Activated naive CD4-positive, alpha-beta T cell treated with anti-CD3 and anti-CD28 coated beads, Interleukin-2, amount 10 ng/mL, durations not matched to agents 7 days and 5 days (primary cell): ENCODE data around the gene HPCAL1.

Source experiments
- CTCF ChIA-PET: fragments of 350-600 bp; sonication (Branson Sonifier 250); formaldehyde crosslinking; loops from one replicate; lab custom pipeline; 2021; ENCODE audit warnings: antibody characterized with exemption; lab: Charles Lee
- DNase-seq: peaks from one replicate; pipeline ENCODE4 v3.0.0-alpha.2; 2020
- H3K27ac Mint-ChIP-seq: one replicate; pipeline ENCODE4 v1.8.0; 2021; ENCODE audit warnings: mild to moderate bottlenecking, moderate library complexity, mixed read lengths
- H3K27me3 Mint-ChIP-seq: one replicate; pipeline ENCODE4 v1.8.0; 2021; ENCODE audit warnings: mild to moderate bottlenecking, mixed read lengths
- H3K36me3 Mint-ChIP-seq: one replicate; pipeline ENCODE4 v1.8.0; 2021; ENCODE audit warnings: mixed read lengths
- H3K4me1 Mint-ChIP-seq: one replicate; pipeline ENCODE4 v1.8.0; 2021; ENCODE audit warnings: mixed read lengths
- H3K4me3 Mint-ChIP-seq: one replicate; pipeline ENCODE4 v1.8.0; 2021; ENCODE audit warnings: mild to moderate bottlenecking, moderate library complexity, mixed read lengths
- H3K9me3 Mint-ChIP-seq: one replicate; pipeline ENCODE4 v1.8.0; 2021; ENCODE audit warnings: mixed read lengths

The HPCAL1 gene

DNA sequence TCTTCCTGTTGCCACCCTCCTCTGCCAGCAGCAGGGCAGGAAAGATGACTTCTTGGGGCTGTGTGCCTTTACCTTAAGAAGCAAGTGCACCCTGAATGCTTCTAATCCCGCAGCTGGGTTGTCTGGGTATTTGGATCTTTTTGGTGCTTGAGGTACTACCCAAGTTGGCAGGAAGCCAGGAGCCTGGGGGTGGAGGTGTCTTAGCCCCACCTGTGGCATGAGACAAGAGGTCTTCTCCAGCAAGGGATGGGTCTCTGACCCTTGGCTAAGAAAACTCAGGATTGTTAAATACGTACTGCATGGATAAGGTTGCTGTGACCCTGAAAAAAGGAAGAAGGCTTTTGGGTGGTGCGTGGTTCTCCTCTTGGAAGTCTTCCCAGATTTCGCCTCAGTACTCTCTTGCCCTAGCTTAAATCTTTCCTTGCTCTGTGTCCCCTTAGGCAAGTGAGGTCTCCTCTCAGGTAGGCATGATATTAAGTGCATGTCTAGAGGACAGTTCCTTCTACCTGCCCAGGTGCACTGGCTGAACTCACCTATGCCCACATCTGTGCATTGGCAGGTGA is 4.3 kb downstream of the HPCAL1 start:
- peaks cover 42% of the 10 kb centered on the region for H3K4me1 Mint-ChIP-seq
- H3K27ac Mint-ChIP-seq = no peak overlapping the region
- no peak for DNase-seq
- H3K36me3 Mint-ChIP-seq = peaks cover 22% of the 10 kb centered on the region
- H3K4me3 Mint-ChIP-seq = no peak overlapping the region
- no peaks in the 10 kb centered on the region for H3K27me3 Mint-ChIP-seq
- no peaks in the 10 kb centered on the region for H3K9me3 Mint-ChIP-seq
- CTCF ChIA-PET = interaction anchor here (0.9 to 7.0 kb wide), 4 partner anchors 9 to 175 kb away, joined by 3 to 72 read pairs (median 3); no protein-coding TSS in a partner anchor

GRCh38 chr2:10307561-10308156 is 5.0 kb downstream of the HPCAL1 start:
- Mint-ChIP-seq H3K27ac (no peak overlapping the region), H3K4me3 (no peak overlapping the region), H3K4me1 (peaks cover 42% of the 10 kb centered on the region), H3K9me3 (no peaks in the 10 kb centered on the region), H3K27me3 (no peaks in the 10 kb centered on the region), H3K36me3 (peaks cover 22% of the 10 kb centered on the region)
- no peak for DNase-seq
- CTCF ChIA-PET = interaction anchor here (0.6 to 1.6 kb wide), 4 partner anchors 10 to 1401 kb away, joined by 3 read pairs; no protein-coding TSS in a partner anchor

DNA sequence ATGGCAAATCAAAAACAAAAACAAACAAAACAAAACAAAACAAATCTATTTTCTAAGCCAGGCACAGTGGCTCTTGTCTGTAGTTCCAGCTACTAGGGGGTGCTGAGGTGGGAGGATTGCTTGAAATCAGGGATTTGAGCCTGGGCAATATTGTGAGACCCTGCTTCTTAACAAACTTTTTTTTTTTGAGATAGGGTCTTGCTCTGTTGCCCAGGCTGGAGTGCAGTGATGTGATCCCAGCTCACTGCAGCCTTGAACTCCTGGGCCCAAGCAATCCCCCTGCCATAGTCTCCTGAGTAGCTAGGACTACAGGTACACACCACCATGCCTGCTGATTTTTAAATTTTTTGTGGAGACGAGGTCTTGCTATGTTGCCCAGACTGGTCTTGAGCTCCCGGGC is 6.2 kb downstream of the HPCAL1 start:
- no peak overlapping the region for H3K4me3 Mint-ChIP-seq
- no peak for DNase-seq
- peaks cover 40% of the 10 kb centered on the region for H3K4me1 Mint-ChIP-seq
- H3K27ac Mint-ChIP-seq = no peak overlapping the region
- H3K27me3 Mint-ChIP-seq = no peaks in the 10 kb centered on the region
- H3K36me3 Mint-ChIP-seq = peaks cover 20% of the 10 kb centered on the region
- H3K9me3 Mint-ChIP-seq = no peaks in the 10 kb centered on the region
- CTCF ChIA-PET = interaction anchor here (1.4 to 2.3 kb wide), 3 partner anchors 19 to 100 kb away, joined by 3 to 7 read pairs (median 3); no protein-coding TSS in a partner anchor

DNA sequence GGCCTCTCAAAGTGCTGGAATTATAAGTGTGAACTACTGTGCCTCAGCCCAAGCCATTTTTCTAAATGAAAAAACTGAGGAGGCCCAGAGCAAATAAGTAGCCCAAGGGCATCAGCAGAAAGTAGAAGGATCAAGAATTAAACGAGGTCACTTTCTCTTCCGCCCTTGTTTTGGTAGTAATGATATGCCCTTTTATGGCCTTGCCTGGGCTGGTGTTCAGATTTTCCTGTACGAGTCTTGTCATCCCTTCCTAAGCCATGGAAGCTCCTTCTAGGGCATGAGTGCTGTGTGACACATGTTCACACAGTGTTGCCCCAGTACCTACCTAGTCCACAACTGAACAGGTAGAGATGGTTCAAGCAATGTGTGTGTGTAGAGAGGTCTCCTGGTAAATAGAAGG is 6.6 kb downstream of the HPCAL1 start:
- Mint-ChIP-seq H3K4me1 (peaks cover 40% of the 10 kb centered on the region), H3K9me3 (no peaks in the 10 kb centered on the region), H3K4me3 (no peak overlapping the region), H3K27ac (no peak overlapping the region), H3K36me3 (peaks cover 20% of the 10 kb centered on the region), H3K27me3 (no peaks in the 10 kb centered on the region)
- DNase-seq = no peak
- CTCF ChIA-PET = interaction anchor here (1.4 to 2.3 kb wide), 2 partner anchors 99 to 100 kb away, joined by 3 to 7 read pairs; no protein-coding TSS in a partner anchor

- CTCF ChIA-PET = interaction anchor here (1.3 to 2.3 kb wide), 2 partner anchors 18 to 98 kb away, joined by 3 to 7 read pairs; no protein-coding TSS in a partner anchor
- no peaks in the 10 kb centered on the region for H3K27me3 Mint-ChIP-seq
- peaks cover 30% of the 10 kb centered on the region for H3K4me1 Mint-ChIP-seq
- no peak overlapping the region for H3K4me3 Mint-ChIP-seq
- no peak for DNase-seq
- peaks cover 20% of the 10 kb centered on the region for H3K36me3 Mint-ChIP-seq
- no peak overlapping the region for H3K27ac Mint-ChIP-seq
- H3K9me3 Mint-ChIP-seq = no peaks in the 10 kb centered on the region
Observed at GRCh38 chr2:10310309-10310888, 7.7 kb downstream of the HPCAL1 start.

DNA sequence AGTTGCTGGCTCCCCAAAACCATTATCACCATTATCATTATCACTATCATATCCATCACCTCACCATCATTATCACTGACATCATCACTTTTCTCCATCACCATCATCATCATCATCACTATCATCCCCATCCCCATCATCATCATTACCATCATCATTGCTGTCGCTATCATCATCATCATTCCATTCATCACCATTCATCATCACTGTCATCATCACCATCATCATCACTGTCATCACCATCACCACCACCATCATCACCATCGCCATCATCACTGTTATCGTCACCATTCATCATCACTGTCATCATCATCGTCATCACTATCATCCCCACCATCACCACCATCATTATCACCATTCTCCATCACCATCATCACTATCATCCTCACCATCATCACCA is 9.0 kb downstream of the HPCAL1 start:
- no peak for DNase-seq
- Mint-ChIP-seq H3K36me3 (peaks cover 20% of the 10 kb centered on the region), H3K9me3 (no peaks in the 10 kb centered on the region), H3K27me3 (no peaks in the 10 kb centered on the region), H3K4me1 (peaks cover 28% of the 10 kb centered on the region), H3K4me3 (no peak overlapping the region), H3K27ac (no peak overlapping the region)
- CTCF ChIA-PET = no interaction called here

GRCh38 chr2:10312437-10312957 is 9.8 kb downstream of the HPCAL1 start:
- H3K36me3 Mint-ChIP-seq = peaks cover 17% of the 10 kb centered on the region
- H3K9me3 Mint-ChIP-seq = no peaks in the 10 kb centered on the region
- no peaks in the 10 kb centered on the region for H3K27me3 Mint-ChIP-seq
- DNase-seq = no peak
- H3K4me1 Mint-ChIP-seq = peaks cover 23% of the 10 kb centered on the region
- H3K4me3 Mint-ChIP-seq = no peak overlapping the region
- no peak overlapping the region for H3K27ac Mint-ChIP-seq
- CTCF ChIA-PET = no interaction called here

DNA sequence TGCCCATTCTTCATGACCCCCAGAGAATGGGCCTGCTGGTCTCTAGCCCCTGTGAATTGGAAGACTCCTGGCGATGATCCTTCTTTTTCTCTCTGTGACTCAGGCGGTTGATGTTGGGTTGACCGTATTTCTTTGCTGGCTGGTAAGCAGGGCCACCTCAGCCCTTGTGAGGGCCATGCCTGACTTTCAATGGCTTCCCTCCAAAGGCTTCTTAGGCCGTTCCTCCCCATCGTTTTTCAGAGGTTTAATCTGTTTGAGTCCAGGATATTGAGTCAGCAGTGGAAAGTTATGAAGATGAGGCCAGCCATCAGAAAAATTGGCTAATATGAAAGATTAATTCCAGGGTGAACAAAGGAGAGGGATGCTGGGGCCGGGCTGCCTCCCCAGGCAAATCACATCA is 13.6 kb downstream of the HPCAL1 start:
- H3K27ac Mint-ChIP-seq = no peak overlapping the region
- H3K9me3 Mint-ChIP-seq = peaks cover 3% of the 10 kb centered on the region
- peaks cover 7% of the 10 kb centered on the region for H3K36me3 Mint-ChIP-seq
- CTCF ChIA-PET = no interaction called here
- peaks cover 18% of the 10 kb centered on the region for H3K4me1 Mint-ChIP-seq
- no peak for DNase-seq
- no peak overlapping the region for H3K4me3 Mint-ChIP-seq
- no peaks in the 10 kb centered on the region for H3K27me3 Mint-ChIP-seq

- H3K27me3 Mint-ChIP-seq = no peaks in the 10 kb centered on the region
Observed at GRCh38 chr2:10316860-10317259, 14.2 kb downstream of the HPCAL1 start.

DNA sequence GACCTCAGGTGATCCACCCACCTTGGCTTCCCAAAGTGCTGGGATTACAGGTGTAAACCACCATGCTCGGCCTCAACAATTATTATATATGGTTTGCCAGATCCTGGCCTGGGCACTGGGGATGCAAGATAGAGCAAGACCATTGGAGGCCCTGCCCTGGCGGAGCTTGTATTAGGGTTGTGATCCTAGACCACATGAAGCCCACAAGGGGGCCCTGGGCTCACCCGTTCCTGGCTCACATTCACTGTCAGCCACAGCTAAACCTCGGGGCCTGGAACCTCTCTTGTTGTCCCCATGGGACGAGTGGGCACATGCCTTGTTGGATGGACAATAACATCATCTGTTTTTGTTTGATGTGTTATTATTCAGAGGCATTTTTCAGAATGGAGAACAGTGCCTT is 14.9 kb downstream of the HPCAL1 start:
- Mint-ChIP-seq H3K27ac (no peak overlapping the region), H3K4me3 (no peak overlapping the region), H3K36me3 (peaks cover 20% of the 10 kb centered on the region), H3K4me1 (peaks cover 18% of the 10 kb centered on the region), H3K9me3 (peaks cover 3% of the 10 kb centered on the region), H3K27me3 (no peaks in the 10 kb centered on the region)
- no peak for DNase-seq
- CTCF ChIA-PET = no interaction called here

More at GRCh38 chr2:10316860-10317259, 14.2 kb downstream of the HPCAL1 start:
- no peak for DNase-seq
- peaks cover 18% of the 10 kb centered on the region for H3K4me1 Mint-ChIP-seq
- H3K36me3 Mint-ChIP-seq = peaks cover 13% of the 10 kb centered on the region
- CTCF ChIA-PET = no interaction called here
- H3K27ac Mint-ChIP-seq = no peak overlapping the region
- no peak overlapping the region for H3K4me3 Mint-ChIP-seq
- peaks cover 3% of the 10 kb centered on the region for H3K9me3 Mint-ChIP-seq

DNA sequence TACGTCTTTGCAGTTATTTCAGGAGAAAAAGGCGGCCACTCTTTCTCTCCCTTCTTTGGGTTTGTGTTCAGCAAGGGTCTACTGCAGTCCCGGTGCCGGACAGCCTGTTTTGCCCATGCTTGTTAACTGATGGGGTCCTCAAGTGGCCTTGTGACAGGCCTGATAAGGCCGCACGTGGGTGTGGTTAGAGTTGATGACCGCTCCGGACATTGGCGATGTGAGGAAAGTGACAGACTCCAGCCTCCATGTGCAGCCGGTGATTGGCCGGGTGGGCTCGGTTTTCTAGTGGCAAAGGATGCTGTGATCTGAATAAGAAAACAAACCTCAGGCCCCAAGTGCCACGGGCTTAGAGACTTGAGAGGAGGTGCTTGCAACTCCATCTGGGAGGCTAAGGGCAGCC is 15.6 kb downstream of the HPCAL1 start:
- Mint-ChIP-seq H3K4me1 (peaks cover 18% of the 10 kb centered on the region), H3K4me3 (no peak overlapping the region), H3K27ac (no peak overlapping the region), H3K27me3 (no peaks in the 10 kb centered on the region), H3K9me3 (peaks cover 3% of the 10 kb centered on the region), H3K36me3 (peaks cover 26% of the 10 kb centered on the region)
- DNase-seq = no peak
- CTCF ChIA-PET = no interaction called here

GRCh38 chr2:10319892-10320574 is 17.3 kb downstream of the HPCAL1 start:
- Mint-ChIP-seq H3K4me3 (no peak overlapping the region), H3K36me3 (peaks cover 30% of the 10 kb centered on the region), H3K9me3 (peaks cover 3% of the 10 kb centered on the region), H3K27ac (no peak overlapping the region), H3K4me1 (peaks cover 31% of the 10 kb centered on the region), H3K27me3 (no peaks in the 10 kb centered on the region)
- no peak for DNase-seq
- CTCF ChIA-PET = no interaction called here

DNA sequence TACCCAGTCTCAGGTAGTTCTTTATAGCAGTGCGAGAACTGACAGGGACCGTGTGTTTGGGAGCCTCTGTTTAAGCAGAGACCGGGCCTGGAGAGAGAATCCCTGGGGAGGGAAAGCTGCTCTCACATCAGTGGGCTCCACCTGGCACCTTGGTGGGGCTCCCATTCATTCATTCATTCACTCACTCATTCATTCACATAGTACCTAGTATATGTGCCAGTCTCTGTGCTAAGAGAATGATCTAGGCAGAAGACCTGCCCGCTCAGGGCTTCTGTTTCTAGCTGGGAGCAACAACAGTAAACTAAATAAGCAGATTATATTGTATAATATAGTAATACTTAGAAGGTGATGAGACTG is 17.8 kb downstream of the HPCAL1 start:
- DNase-seq = no peak
- peaks cover 3% of the 10 kb centered on the region for H3K9me3 Mint-ChIP-seq
- no peaks in the 10 kb centered on the region for H3K27me3 Mint-ChIP-seq
- peaks cover 36% of the 10 kb centered on the region for H3K4me1 Mint-ChIP-seq
- CTCF ChIA-PET = no interaction called here
- no peak overlapping the region for H3K27ac Mint-ChIP-seq
- no peak overlapping the region for H3K4me3 Mint-ChIP-seq
- H3K36me3 Mint-ChIP-seq = peaks cover 30% of the 10 kb centered on the region

DNA sequence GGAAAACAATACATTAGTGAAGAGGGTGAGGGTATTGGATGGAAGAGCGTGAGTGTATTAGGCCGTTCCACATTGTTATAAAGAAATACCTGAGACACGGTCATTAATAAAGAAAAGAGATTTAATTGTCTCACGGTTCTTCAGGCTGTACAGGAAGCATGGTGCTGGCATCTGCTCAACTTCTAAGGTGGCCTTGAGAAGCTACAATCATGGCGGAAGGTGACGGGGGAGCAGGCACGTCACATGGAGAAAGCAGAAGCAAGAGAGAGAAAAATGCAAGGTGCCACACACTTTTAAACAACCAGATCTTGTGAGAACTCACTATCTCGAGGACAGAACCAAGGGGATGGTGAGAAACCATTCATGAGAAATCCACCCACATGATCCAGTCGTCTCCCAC is 18.2 kb downstream of the HPCAL1 start:
- Mint-ChIP-seq H3K4me3 (no peak overlapping the region), H3K9me3 (peaks cover 3% of the 10 kb centered on the region), H3K4me1 (peaks cover 36% of the 10 kb centered on the region), H3K36me3 (peaks cover 30% of the 10 kb centered on the region), H3K27ac (no peak overlapping the region), H3K27me3 (no peaks in the 10 kb centered on the region)
- CTCF ChIA-PET = no interaction called here
- DNase-seq = no peak
